MM.1S (cell line): ENCODE results near the gene ECHDC1.
"Not testable (repeated sequence)": the region's sequence is repeated elsewhere in the genome, so short reads cannot be mapped to it uniquely, and the experiment has no call there.

Experiments
- DNase-seq: peaks from one replicate; pipeline ENCODE4 v3.0.0-alpha.2; 2015
- H2AFZ ChIP-seq: fragments of 300-600 bp; sonication (generic); 2 replicates; pipeline ENCODE4 v1.6.0; 2016; ENCODE audit warnings: antibody characterized with exemption, low read length
- H3F3A ChIP-seq: fragments of 300-600 bp; sonication (generic); 2 replicates; pipeline ENCODE4 v1.6.1; 2016; ENCODE audit warnings: mild to moderate bottlenecking, antibody characterized with exemption, low read length, moderate library complexity, mixed read lengths; ENCODE audit not compliant: insufficient read depth
- H3K27ac ChIP-seq: fragments of 300-600 bp; sonication (generic); 2 replicates; pipeline ENCODE4 v1.5.1; 2016; ENCODE audit warnings: mild to moderate bottlenecking, low read length
- H3K27me3 ChIP-seq: fragments of 300-600 bp; sonication (generic); replicated peaks from 2 replicates; pipeline ENCODE4 v1.6.0; 2016; ENCODE audit warnings: low read length; ENCODE audit not compliant: insufficient read depth
- H3K36me3 ChIP-seq: fragments of 300-600 bp; sonication (generic); replicated peaks from 2 replicates; pipeline ENCODE4 v1.6.1; 2016; ENCODE audit warnings: mild to moderate bottlenecking, low read length, mixed read lengths; ENCODE audit not compliant: insufficient read depth
- H3K4me1 ChIP-seq: fragments of 300-600 bp; sonication (generic); 2 replicates; pipeline ENCODE4 v1.6.1; 2016; ENCODE audit warnings: low read length, mixed read lengths
- H3K4me2 ChIP-seq: fragments of 300-600 bp; sonication (generic); 2 replicates; pipeline ENCODE4 v1.6.0; 2016; ENCODE audit warnings: low read depth, low read length
- H3K4me3 ChIP-seq: fragments of 300-600 bp; sonication (generic); 2 replicates; pipeline ENCODE4 v1.5.1; 2016; ENCODE audit warnings: low read length, mixed read lengths
- H3K79me2 ChIP-seq: fragments of 300-600 bp; sonication (generic); 2 replicates; pipeline ENCODE4 v1.6.1; 2016; ENCODE audit warnings: mixed run types, low read length, mixed read lengths
- H3K9ac ChIP-seq: fragments of 300-600 bp; sonication (generic); 2 replicates; pipeline ENCODE4 v1.6.1; 2016; ENCODE audit warnings: low read length, mixed read lengths
- H3K9me2 ChIP-seq: fragments of 300-600 bp; sonication (generic); replicated peaks from 2 replicates; pipeline ENCODE4 v1.6.1; 2016; ENCODE audit warnings: mild to moderate bottlenecking, low read length, mixed read lengths; ENCODE audit not compliant: insufficient read depth
- H3K9me3 ChIP-seq: fragments of 300-600 bp; sonication (generic); replicated peaks from 2 replicates; pipeline ENCODE4 v1.6.1; 2016; ENCODE audit warnings: mild to moderate bottlenecking, low read length, mixed read lengths; ENCODE audit not compliant: insufficient read depth
- H4K20me1 ChIP-seq: fragments of 300-600 bp; sonication (generic); 2 replicates; pipeline ENCODE4 v1.6.1; 2016; ENCODE audit warnings: mild to moderate bottlenecking, low read length, moderate library complexity, mixed read lengths; ENCODE audit not compliant: insufficient read depth
- CTCF ChIP-seq: fragments of 300-600 bp; sonication (generic); IDR thresholded peaks from 2 replicates; pipeline ENCODE4 v1.5.1; 2016; ENCODE audit warnings: antibody characterized with exemption, low read length, mixed read lengths
- EZH2 ChIP-seq: fragments of 300-600 bp; sonication (generic); optimal IDR thresholded peaks from 2 replicates; pipeline ENCODE3; 2017; ENCODE audit warnings: low read depth, mild to moderate bottlenecking, antibody characterized with exemption, low read length, mixed read lengths
- EZH2phosphoT487 ChIP-seq: fragments of 300-600 bp; sonication (generic); IDR thresholded peaks from 2 replicates; pipeline ENCODE4 v1.6.1; 2018; ENCODE audit warnings: antibody characterized with exemption, low read length

ECHDC1 gene

GRCh38 chr6:127338936-127339335 lies 4.5 kb downstream of the ECHDC1 start:
- H3K4me3 ChIP-seq, result no peak overlapping the region

GRCh38 chr6:127332383-127332961 lies 10.9 kb downstream of the ECHDC1 start:
- DNase-seq, result no peak
- H3K36me3 ChIP-seq, result no peaks in the 10 kb centered on the region
- H3K4me2 ChIP-seq, result no peak overlapping the region
- H3K27ac ChIP-seq, result no peak overlapping the region
- H3K9me3 ChIP-seq, result no peaks in the 10 kb centered on the region
- no peaks in the 10 kb centered on the region for H3F3A ChIP-seq
- H2AFZ ChIP-seq, result no peak overlapping the region
- no peak overlapping the region for H3K9ac ChIP-seq
- H3K4me1 ChIP-seq, result peaks cover 8% of the 10 kb centered on the region; the same call in 1 of the 2 replicates
- peaks cover 35% of the 10 kb centered on the region for H3K79me2 ChIP-seq
- H3K9me2 ChIP-seq, result no peaks in the 10 kb centered on the region
- no peaks in the 10 kb centered on the region for H3K27me3 ChIP-seq
- no peak for TF ChIP-seq EZH2phosphoT487
- TF ChIP-seq CTCF, result no peak
- H4K20me1 ChIP-seq, result no peaks in the 10 kb centered on the region
- no peak overlapping the region for H3K4me3 ChIP-seq

More at GRCh38 chr6:127338936-127339335, 4.5 kb downstream of the ECHDC1 start:
- Histone ChIP-seq H3K9ac (no peak overlapping the region), H3K27me3 (no peaks in the 10 kb centered on the region), H3K9me3 (no peaks in the 10 kb centered on the region), H3K4me2 (no peak overlapping the region), H3F3A (peaks cover 3% of the 10 kb centered on the region; the same call in 1 of the 2 replicates), H4K20me1 (no peaks in the 10 kb centered on the region), H3K79me2 (peaks cover 91% of the 10 kb centered on the region), H2AFZ (no peak overlapping the region), H3K27ac (no peak overlapping the region), H3K4me1 (peaks cover 12% of the 10 kb centered on the region), H3K36me3 (no peaks in the 10 kb centered on the region), H3K9me2 (no peaks in the 10 kb centered on the region)
- TF ChIP-seq CTCF (no peak), EZH2phosphoT487 (no peak), EZH2 (no peak)
- DNase-seq, result no peak

- H3K9me2 ChIP-seq, H2AFZ ChIP-seq, H3K4me2 ChIP-seq, H3K9me3 ChIP-seq, H3K4me3 ChIP-seq, H3K27me3 ChIP-seq, H3K36me3 ChIP-seq, H3K9ac ChIP-seq, H3K27ac ChIP-seq, H4K20me1 ChIP-seq, H3K4me1 ChIP-seq, H3F3A ChIP-seq, DNase-seq: not testable (repeated sequence)
- peaks cover 23% of the 10 kb centered on the region for H3K79me2 ChIP-seq
Measured at GRCh38 chr6:127331256-127331655, 12.2 kb downstream of the ECHDC1 start.

- Histone ChIP-seq H3K27me3 (no peaks in the 10 kb centered on the region), H3K27ac (no peak overlapping the region), H2AFZ (no peak overlapping the region), H4K20me1 (no peaks in the 10 kb centered on the region), H3K79me2 (no peaks in the 10 kb centered on the region), H3F3A (no peaks in the 10 kb centered on the region), H3K9ac (no peak overlapping the region), H3K4me3 (no peak overlapping the region), H3K4me2 (no peak overlapping the region), H3K36me3 (no peaks in the 10 kb centered on the region), H3K9me3 (no peaks in the 10 kb centered on the region), H3K4me1 (no peaks in the 10 kb centered on the region), H3K9me2 (no peaks in the 10 kb centered on the region)
- DNase-seq, result no peak
- TF ChIP-seq EZH2phosphoT487, result no peak
- TF ChIP-seq EZH2, result no peak
- TF ChIP-seq CTCF, result no peak
Measured at GRCh38 chr6:127328043-127328609, 15.3 kb downstream of the ECHDC1 start.
